ENCODE data around the gene CSNK1G1.

DNA sequence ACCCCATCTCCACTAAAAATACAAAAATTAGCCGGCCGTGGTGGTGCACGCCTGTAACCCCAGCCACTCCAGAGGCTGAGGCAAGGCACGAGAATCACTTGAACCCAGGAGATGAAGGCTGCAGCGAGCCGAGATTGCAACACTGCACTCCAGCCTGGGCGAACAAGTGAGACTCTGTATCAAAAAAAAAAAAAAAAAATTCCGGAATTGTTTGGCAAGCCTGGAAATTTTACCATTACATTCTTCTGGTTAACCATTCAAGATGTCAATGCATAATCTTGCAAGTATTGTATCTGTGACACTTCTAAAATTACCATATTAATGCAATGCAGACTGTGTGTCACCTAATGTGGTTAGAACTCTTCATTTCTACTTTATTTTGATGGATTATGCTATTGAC, 67.0 kb downstream of the CSNK1G1 start:
- TF ChIP-seq, protein P1, sequence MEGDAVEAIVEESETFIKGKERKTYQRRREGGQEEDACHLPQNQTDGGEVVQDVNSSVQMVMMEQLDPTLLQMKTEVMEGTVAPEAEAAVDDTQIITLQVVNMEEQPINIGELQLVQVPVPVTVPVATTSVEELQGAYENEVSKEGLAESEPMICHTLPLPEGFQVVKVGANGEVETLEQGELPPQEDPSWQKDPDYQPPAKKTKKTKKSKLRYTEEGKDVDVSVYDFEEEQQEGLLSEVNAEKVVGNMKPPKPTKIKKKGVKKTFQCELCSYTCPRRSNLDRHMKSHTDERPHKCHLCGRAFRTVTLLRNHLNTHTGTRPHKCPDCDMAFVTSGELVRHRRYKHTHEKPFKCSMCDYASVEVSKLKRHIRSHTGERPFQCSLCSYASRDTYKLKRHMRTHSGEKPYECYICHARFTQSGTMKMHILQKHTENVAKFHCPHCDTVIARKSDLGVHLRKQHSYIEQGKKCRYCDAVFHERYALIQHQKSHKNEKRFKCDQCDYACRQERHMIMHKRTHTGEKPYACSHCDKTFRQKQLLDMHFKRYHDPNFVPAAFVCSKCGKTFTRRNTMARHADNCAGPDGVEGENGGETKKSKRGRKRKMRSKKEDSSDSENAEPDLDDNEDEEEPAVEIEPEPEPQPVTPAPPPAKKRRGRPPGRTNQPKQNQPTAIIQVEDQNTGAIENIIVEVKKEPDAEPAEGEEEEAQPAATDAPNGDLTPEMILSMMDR (IDR thresholded peaks at IDR 0.05): no peak
- no peak for TF ChIP-seq GATA3 (IDR thresholded peaks at IDR 0.05; ENCODE audit: borderline replicate concordance)
- TF ChIP-seq RAD21 (conservative IDR thresholded peaks at IDR 0.05 in 1 of 2, IDR thresholded peaks at IDR 0.05 in 1 of 2): no peak
- no peak for TF ChIP-seq POLR2A (IDR thresholded peaks at IDR 0.05; ENCODE audit: low read length)
- no peak for TF ChIP-seq ZC3H11A (IDR thresholded peaks at IDR 0.05)

Data from A549 (cell line).